Effector CD8-positive, alpha-beta T cell (primary cell): ENCODE results near the gene DIAPH2.
"Not testable (repeated sequence)": the region's sequence is repeated elsewhere in the genome, so short reads cannot be mapped to it uniquely, and the experiment has no call there.

ENCODE experiments used
- DNase-seq: peaks from one replicate; lab custom pipeline; 2025; lab: John Stamatoyannopoulos, UW

The DIAPH2 gene

DNA sequence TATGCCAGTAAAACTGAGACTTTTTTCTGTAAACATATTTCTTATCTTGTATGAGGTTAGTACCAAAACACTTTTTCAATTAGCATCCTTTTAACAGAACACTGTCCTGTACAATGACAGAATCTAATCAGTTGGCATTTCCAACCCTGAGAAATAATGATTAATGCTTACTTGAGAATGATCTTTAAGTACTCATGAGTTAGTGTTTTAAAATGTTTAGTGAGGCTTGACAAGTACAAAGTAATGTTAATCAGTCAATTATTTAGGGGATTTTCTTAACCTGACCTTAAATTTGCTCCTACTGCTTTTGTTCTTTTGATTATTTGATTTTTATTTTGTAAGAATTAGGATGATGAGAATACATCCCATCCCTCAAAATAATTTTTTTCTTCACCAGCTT lies 695.6 kb downstream of the DIAPH2 start:
- DNase-seq, result no peak

DNA sequence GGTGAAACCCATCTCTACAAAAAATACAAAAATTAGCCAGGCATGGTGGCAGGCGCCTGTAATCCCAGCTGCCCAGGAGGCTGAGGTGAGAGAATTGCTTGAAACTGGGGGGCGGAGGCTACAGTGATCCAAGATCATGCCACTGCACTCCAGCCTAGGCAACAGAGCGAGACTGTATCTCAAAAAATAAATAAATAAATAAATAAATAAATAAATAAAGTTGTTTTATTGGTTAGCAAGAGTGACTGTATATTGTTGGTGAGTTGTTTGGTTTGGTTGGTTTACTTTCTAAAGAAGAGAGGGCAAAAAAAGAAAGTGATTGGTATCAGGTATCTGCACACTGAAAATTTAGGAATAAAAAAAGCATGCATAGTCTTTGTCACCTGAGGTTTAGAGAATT lies 700.0 kb downstream of the DIAPH2 start:
- DNase-seq, result no peak

DNA sequence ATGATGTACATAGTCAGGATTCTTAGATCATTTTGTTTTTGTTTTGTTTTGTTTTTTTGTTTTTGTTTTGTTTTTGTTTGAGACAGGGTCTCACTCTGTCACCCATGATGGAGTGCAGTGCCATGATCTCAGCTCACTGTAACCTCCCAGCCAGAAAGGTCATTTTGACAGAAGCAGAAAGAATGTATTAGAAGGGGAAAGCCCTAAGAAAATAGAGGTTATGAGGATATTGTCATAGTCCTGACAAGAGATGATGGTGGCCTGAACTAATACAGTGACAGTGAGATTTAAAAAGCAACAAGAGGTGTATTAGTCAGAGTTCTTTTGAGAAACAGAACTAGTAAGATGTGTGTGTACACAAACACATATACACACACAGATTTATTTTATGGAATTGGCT lies 702.4 kb downstream of the DIAPH2 start:
- no peak for DNase-seq

DNA sequence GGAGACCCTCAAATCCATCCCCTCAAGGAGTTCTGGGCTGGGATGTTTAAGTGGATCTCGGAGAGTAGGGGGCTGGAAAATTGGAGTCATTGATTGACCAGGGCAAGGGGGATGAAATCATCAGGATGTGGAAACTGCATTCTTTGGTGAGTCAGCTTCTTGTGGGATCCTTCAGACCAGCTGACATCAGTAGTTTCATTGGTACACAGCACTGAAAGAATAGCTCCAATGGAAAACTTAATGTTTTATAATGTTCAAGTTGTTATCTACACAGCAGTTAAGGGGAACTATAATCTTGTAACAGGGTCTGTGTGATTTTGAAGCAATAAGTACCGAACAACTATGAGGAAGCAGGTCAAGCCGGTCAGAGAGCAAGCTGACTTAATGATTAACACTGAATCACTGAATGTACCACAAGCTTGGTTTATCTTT lies 705.1 kb downstream of the DIAPH2 start:
- DNase-seq, result no peak

DNA sequence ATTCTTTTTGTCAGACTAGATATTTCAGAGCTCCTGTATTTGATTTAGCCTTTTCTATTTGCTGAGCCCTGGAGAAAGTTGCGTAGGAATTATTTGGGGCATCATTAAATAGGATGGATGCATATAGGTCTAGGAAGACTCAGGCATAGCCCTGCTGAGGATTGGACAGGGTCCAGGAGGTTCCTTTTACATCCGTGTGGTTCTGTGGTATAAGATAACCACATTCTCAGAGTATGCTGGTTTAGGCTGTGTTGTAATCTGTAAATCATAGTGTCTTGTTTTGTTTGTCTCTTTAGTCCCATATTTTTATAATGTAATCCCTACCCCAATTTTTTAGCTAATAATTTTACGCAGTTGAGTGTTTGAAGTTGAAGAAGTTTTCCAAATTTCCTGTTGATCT lies 712.7 kb downstream of the DIAPH2 start:
- DNase-seq, result no peak

DNA sequence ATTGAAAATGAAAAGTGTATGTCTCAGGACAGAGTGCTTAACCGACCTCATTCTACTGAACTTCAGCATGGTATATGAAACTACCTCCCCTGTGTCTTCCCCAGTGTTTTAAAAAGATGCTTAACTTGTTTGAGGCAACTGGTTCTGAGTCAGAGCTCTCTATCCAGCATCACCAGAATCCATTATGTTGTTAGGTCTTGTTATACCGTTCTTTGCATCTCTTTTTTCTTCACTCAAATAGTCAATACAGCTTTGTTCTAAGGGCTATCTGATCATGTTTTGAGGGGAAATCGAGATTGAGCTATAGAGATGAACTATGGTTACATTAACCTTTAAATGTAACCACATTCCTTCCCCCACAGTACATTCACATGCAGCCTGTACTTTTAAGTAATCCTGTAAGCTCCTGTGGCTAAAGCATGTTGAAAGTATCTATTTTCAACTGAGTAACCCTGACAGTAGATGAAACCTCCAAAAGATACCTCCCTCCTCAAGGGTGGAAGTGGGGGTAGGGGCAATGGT lies 713.4 kb downstream of the DIAPH2 start:
- DNase-seq, result no peak

DNA sequence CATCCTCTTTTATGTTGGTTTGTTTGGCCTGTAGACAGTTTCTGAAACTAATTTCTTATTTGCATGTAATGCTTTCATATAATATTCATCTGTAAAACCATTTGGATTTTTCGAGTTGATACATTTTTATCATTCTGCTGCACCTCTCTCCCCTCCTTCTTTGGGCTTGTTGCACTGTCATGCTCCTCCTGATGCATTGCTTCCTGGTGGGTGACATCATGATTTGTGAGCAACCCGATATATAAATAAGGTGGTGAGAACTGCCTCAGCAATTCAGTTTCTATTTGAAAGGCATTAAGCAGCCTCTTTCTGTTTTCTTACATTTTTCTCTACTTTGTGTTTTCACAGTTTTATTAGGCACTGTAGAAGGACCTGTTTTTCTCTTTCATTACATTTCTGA lies 714.8 kb downstream of the DIAPH2 start:
- DNase-seq, result no peak

DNA sequence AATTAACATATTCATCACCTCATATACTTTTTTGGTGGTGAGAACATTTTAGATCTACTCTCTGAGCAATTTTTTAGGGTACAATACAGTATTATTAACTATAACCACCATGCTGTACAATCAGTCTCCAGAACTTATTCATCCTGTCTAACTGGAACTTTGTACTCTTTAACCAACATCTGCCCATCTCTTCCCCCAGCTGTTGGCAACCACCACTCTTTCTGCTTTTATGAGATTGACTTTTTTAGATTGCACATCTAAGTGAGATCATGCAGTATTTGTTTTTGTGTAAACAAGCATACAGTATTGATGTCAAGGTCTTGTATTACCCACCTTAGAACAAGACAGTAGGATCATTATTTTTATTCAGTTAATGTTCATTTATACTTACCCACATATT lies 715.9 kb downstream of the DIAPH2 start:
- DNase-seq, result no peak

DNA sequence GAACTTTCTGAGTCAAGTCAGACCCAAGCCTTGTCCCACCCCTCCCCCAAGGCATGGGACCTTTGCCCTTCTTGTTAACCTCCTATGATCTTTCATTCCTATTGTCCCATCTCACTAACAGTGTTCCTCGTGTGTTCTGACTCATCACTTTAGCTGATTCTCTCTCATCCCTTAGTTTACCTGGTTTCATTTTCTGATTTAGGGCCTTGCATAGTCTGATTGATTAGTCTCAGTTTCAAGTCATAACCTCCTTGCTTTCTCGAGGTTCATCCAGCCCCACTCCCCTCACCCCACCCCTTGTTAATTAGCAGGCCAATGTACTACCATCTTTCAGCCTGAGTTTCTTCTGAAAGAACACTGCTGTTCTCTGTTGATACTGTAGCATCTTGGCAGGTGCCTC lies 716.5 kb downstream of the DIAPH2 start:
- DNase-seq, result no peak

DNA sequence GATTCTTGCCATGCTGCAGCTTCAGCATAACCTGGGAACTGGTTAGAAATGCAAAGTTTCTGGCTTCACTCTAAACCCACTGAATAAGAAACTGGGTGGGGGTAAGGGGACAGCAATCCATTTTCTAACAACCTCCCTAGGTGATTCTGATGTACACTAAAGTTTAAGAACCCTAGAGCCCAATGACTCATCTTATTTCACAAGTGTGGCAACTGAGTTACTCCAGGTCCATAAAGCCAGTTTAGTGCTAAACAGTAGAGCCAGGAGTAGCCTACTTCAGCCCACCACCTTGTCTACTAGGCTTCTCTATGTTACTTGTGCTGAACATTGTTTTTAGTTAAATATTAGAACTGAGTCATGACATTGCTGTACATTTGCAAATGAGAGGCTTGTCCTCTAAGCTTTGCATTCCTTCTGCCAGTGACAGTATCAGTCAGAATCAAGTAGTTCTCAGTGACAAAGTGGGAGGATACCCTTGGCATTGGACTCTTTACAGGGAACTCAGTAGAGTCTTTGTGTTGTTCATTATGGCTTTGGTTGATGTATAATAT lies 717.0 kb downstream of the DIAPH2 start:
- DNase-seq, result no peak

DNA sequence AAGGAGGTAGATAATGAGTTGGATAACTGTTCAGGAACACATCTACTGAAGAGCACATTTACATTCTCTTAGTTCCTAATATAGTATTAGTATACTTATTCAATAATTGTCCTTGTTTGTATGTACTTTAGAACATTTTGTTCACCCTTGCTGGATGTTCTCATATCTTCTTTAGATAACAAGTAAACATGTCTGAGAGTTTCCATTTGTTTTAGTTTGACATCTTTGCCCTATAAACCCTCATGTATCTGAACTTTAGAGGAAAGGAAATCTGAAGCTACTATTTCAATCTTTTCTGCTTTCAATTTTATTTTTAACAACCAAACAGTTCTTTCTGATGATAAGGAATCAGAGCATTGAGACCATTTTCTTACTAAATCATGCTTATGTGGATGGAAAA lies 717.7 kb downstream of the DIAPH2 start:
- DNase-seq, result no peak

DNA sequence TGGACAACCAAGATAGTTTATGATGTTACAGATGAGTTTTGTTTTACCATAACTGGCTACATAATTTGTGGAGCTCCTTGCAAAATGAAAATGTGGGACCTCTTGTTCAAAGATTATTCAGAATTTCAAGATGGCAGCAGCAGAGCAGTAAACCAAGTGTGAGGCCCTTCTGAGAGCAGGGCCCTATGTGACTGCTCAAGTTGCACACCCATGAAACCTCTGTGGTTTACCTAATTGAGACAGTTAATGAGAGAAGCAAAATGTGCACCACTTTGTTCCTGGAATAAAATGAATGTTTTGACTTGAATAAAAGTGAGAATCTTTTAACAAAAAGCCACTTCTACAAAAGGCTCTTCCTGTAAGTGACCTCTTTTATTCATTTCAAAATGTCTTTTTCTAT lies 718.3 kb downstream of the DIAPH2 start:
- no peak for DNase-seq

DNA sequence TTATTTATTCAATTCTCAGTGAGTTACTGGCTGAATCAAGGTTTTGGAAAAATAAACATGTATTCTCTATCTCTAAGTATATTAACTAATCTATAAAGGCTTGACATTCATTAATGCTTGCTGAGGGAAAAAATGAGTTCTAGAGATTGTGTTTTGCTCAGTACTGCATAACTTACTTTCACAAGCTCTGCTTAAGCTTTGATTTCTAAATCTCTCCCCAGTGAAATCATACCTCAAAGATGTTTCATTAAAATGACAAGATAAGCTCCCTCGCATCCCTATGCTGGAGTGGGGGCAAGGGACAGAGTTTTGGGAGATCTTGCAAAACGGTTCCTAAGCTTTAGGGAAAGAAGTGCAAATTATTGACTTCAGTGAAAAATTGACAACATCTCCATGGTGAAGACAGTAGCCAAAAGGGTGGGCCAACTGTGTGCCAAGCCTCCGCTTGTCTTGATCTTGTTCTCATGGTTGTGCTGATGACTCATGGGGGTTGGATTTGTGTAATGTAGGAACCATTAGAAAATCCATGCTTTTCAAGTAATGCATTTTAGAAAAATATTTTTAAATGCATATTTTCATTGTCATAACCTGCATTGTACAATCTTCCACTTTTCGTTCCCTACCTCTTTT lies 720.5 kb downstream of the DIAPH2 start:
- DNase-seq, result no peak

DNA sequence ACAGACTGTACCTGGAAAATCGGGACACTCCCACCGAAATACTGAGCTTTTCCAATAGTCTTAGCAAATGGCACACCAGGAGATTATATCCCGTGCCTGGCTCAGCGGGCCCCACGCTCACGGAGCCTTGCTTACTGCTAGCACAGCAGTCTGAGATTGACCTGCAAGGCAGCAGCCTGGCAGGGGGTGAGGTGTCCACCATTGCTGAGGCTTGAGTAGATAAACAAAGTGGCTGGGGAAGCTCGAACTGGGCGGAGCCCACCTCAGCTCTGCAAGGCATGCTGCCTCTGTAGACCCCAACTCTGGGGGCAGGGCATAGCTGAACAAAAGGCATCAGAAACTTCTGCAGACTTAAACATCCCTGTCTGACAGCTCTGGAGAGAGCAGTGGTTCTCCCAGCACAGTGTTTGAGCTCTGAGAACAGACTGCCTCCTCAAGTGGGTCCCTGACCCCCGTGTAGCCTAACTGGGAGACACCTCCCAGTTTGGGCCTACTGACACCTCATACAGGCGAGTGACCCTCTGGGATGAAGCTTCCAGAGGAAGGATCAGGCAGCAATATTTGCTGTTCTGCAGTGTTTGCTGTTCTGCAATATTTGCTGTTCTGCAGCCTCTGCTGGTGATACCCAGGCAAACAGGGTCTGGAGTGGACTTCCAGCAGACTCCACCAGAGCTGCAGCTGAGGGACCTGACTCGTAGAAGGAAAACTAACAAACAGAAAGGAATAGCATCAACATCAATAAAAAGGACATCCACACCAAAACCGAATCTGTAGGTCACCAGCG lies 725.2 kb downstream of the DIAPH2 start:
- not testable (repeated sequence) for DNase-seq

DNA sequence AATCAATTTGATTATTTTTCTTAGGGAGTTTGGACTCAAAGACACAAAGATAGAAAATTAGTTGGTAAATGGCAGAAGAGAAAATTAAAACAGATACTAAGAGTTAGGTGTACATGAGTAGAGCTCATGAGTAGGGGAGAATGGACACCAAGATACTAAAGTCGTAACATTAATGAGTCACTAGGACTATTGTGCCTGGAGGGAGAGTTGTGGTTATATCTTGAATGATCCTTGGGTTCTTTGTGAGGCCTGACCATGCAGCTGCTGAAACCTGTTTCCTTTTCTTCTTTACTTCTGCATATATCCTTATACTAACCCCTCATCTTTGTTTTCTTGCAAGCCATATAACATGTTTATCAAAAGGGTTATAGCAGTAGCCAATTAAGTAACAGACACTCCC lies 731.8 kb downstream of the DIAPH2 start:
- DNase-seq, result no peak

DNA sequence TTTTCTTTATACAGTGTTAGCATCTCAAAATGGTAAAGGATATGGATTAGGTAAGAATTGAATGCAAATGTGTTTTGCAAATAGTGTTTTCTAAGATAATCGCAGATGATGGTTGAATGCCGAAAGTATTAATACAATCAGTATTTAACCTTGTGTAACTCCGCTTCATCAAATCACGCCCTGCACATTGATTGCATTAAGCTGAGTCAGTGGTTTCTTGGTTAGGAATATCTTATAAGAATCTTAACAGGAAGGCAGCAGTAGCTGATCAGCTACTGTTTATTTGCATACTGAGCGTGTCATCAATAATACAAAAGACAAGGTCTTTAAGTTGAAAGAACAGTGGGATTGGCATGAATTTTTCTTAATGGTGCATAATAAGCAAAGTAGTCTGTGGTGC lies 744.5 kb downstream of the DIAPH2 start:
- no peak for DNase-seq

DNA sequence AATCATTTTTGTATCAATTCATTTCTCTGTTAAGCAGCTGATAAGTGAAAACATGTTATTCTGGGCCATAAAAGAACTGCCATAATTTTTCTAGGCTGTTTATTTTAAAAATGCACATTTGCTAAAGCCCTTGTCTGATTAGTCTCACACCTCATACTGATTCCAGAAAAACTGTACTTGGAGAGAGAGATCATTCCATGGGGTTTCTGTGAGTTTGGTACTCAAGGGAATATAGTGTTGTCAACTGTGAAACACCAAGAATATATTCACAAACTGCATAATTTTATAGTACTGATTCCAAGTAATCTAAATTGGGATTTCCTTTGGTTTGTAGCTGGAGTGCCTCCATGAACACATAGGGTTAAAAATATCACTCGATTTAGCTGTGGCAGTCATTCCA lies 746.6 kb downstream of the DIAPH2 start:
- DNase-seq, result no peak

DNA sequence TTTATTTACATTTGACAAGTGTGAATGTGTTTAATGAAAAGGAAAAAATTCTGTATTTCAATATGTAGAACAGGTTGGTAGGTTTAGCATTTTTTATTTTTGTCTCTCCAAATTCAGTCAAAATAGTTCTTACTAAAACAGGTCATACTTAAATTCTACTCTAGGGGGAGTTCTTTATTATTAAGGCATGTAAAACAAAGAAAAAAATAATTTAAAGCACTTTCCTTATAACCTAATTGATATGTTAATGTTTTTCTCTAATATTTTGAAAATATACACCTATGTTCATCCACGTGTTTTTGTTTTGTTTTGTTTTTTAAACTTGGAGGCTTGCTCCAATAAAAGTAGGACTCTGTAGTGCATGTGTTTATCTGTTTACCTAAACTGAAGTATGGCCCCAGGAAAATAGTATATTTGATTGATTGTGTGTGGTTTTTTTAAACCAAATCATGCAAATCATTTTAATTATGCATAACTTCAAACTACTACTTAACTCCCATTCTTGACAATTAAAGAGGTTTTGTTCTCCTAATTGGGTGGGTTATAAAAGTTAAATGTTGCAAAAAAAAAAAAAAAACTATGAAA lies 761.7 kb downstream of the DIAPH2 start:
- no peak for DNase-seq

DNA sequence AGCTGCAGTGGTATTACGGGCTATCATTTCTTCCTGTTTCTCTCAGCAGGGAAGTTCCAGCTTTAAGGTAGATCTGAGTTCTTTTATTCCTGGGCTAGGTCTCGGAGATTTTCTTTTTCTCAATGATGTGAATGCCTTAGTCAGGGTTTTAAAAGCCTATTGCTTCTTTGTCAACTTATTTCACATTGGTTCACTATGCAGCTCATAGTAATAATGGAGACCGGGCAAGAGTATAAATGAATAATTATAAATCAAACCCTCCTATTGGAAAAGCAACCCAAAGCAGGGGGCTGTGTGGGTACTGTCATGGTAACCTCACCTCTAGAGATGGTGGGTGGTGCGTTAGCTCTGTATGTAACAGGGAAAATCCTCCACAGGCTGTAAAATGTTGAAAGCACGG lies 762.7 kb downstream of the DIAPH2 start:
- DNase-seq, result no peak

DNA sequence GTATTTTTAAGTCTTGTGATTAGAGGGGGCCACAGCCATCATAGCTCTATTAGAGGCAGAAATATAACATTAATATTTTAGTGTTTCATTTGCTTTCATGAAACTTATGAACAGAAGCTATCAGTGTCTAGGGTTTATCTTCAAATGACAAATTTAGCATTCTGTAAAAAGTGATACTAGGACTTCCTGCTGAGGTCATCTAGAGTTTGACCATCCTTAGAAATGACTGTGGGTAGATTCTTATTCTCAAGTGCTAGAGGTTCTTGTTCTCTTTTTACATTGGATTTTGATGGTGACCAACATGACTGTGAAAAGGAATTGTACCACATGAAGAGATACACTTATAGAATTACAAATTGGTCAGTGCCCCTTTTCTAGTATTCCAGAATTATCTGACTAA lies 767.6 kb downstream of the DIAPH2 start:
- no peak for DNase-seq

DNA sequence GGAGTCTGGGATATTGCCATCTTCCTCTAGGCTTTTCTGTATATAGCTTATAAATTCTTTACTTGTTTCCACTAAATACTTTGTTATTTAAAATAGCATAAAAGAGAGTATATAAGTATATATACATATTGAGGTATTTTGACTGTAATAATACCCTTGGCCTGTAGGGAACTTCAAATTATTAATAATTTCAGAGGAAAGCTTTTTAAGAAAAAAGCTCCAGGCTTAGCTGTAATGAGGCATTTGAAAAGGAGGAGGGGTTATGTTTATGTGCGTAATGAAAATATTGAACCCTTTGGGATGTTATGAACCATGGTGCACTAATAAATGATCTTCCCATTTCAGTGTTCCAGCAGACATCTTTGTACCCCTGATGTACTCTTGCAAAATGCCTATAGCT lies 777.1 kb downstream of the DIAPH2 start:
- no peak for DNase-seq

DNA sequence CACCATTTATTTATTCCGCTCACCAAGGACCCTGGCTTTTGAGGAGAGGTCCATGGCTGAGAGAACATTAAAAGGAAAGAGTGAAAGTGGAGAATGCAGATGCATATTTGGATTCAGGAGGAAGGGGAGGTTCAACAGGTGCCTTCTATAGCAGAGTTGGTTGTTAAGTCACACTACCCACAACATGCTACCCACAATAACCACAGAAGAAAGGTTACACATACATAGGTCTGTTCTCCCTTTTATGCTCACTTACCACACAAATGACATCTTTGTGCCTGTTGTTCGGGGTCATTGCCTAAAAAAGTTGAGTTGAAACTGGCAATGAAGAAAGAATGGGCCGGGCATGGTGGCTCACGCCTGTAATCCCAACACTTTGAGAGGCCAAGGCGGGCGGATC lies 786.4 kb downstream of the DIAPH2 start:
- no peak for DNase-seq

DNA sequence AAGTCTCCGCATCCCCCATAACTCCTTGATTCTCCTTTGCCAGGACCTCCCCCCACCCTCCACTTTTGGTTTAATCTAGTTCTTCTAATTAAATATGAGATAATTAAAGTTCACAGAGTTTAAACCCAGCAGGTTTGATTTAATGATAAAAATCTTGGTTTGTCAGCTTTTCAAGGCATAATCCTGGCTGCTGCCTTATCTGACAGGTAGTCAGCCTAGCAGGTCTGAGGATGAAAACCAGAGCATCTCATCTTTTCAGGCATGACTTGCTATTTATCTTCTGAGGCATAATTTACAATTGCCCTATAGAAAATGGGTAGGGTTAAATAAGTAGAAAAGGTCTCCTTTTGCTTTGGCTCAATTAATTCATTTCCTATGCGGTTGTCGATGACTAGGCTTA lies 790.3 kb downstream of the DIAPH2 start:
- DNase-seq, result no peak
